GM21576 (cell line): ENCODE results near the gene MTA3.

Experiments used
- ATAC-seq: cut with Tn5 transposase; IDR thresholded peaks from one replicate; pipeline ENCODE4 v1.9.1; 2021; ENCODE audit warnings: mild to moderate bottlenecking, moderate library complexity; ENCODE audit not compliant: unreplicated experiment

The MTA3 gene

DNA sequence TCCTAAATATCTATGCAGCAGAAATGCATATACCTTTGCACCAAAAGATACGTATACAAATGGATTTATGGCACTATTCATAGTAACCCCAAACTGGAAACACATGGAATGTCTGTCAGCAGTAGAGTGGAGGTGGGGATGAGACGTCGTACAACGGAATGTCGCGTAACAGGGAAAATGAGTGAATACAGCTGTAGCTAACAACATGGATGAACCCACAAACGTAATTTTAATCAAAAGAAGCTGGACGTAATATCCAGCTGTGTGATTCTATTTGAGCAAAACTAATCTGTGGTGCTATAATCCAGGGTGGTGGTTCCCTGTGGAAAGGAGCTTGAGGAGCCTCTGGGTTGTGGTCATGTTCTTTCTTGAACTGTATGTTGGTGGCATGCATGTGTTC, 89.9 kb downstream of the MTA3 start:
- ATAC-seq, result no peak

- no peak for ATAC-seq
These were observed 91.2 kb downstream of the MTA3 start for GRCh38 chr2:42659609-42660008.

DNA sequence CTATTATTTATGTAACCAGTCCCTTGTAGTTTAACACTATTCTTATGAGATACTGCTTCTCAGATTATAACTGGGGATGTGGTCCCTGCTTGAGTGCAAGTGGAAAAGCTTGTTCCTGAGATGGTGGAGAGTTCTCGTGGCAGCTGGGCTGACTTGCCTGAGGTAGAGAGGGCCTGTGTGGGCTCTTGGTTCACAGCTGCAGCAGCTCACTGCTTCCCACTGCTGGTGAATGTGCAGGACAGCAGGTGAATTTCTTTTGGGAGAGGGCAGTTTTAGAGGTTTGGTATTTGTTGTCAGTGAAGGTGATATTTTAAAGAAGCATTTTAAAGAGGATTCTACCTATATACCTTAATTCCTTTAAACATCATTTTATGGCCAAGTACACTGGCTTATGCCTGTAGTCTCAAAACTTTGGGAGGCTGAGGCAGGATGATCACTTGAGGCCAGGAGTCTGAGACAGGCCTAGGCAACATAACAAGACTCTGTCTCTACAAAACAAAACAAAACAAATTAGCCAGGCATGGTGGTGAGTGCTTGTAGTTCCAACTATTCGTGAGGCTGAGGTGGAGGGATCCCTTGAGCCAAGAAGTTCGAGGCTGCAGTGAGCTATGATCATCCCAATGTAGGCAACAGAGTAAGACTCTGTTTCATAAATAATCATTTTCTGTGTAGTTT, 94.8 kb downstream of the MTA3 start:
- ATAC-seq, result peak; percentile 89

DNA sequence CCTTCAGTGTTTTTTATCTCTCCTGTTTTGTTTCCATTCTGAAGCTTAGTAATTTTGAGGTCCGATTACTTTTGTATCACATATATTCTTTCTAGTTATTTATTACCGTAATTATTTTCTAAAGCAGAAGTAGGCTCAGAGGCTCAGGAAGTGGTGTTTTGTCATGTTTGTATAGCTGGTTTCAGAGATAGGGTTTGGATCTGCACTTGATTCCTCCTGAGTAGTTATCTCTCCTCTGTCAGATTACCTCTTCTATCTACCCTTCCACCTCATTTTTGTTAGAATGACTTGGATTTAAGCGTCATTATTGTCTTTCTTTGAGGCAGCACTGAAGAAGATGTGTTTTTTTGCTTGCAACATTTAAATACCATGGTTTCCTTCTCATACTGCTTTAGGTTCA, 95.4 kb downstream of the MTA3 start:
- ATAC-seq, result peak; percentile 40

DNA sequence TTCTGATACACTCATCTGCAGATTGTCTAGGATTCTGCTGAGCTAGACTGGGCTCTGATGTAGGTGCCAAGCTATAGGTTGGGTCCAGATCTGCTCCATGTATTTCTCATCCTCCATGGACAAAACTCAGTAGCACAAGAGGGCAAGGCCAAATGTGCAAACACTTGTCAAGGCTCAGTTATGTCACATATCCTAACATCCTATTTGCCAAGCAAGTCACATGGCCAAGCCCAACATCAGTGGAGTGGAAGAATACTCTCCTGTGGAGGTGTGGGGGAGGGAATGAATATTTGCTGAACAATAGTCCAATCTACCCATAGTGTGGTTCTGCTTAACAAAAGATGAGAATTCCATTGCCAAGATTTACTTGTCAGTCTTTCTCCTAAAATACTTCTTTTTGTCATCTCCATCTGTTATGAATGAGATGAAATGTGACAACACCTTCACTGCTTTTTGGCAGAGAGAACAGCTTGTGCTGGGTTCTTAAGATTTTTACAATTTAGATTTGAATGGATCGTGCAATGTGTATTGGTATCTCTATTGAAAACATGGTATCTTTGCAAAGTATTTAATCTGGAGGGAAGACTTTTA, 105.7 kb downstream of the MTA3 start:
- ATAC-seq, result no peak

DNA sequence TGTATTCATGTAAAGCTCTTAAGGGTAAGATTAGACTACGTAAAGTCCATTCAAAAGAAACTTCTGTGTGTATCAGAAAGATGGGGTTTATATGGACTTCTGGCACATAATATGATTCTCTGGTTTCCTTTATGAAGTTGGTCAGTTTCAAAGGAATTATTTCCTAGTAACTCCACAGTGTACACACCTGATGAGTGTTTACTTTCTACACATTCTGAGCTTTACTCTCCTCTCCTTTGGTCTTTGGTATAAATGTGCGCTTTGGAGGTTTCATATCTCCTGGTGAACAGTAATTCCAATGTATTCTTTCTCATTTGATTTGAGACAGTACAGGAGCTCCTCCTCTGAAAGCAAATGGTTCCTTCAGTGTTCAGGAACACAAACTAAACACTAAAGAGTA, 107.4 kb downstream of the MTA3 start:
- ATAC-seq, result no peak

- no peak for ATAC-seq
These were observed 116.9 kb downstream of the MTA3 start for GRCh38 chr2:42685303-42685702.

DNA sequence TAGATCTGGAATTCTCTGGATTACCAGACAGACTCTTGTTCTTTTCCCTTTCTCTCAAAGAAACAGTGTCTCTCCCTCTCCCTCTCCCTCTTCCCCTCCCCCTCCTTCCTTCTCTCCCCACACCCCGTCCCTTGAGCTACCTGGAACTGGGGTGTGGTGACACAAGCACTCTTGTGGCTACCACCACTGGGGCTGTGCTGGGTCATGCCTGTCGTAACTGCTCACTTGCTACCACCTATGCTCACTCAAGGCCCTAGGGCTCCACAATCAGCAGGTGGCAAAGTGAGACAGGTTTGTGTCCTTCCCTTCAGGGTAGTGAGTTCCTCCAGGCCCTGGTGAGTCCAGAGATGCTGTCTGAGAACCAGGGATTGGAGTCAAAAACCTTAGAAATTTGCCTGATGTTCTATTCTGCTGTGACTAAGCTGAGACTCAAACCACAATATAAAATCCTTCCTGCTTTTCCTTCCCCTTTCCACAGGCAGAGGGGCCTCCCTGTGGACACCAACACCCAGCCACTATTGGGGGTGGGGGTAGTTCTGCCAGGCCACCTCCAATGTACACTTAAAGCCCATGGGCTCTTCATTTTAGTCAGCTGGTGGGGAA, 124.7 kb downstream of the MTA3 start:
- ATAC-seq, result no peak

GRCh38 chr2:42693688-42694479, 125.5 kb downstream of the MTA3 start:
- ATAC-seq, result no peak

DNA sequence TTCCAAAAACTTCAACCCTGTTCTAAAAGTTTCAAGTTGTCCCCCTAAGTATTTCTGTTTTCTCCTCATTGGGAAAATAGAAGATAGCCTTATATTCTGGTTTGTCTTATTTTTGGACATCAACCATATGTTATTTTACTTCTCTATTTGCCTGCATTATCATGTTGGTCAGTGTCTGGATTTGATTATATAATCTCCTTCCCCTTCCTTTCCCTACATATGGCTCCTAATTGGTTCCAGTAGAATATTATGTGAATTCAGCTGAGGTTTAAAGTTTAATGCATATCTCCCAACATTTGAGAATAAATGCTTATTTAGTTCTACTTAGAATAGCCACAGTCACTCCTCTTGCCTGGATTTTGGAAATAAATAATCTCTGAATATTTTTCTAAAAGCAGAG, 128.6 kb downstream of the MTA3 start:
- no peak for ATAC-seq

DNA sequence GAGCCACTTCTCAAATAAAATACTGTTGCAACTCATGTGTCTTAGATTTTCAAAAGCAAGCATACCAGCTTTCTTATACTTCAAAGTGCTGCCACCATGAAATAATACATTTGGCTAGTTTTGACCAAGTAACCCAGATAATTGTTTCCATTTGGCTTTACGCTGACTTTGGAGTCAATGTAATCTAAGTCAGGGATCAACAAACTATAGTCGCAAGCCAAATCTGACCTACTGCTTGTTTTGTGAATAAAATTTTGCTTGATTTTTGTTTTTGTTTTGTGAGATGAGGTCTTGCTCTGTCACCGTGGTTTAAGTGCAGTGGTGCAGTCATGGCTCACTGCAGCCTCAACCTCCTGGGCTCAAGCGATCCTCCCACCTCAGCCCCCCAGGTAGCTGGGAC, 130.5 kb downstream of the MTA3 start:
- no peak for ATAC-seq

GRCh38 chr2:42706836-42707235, 138.4 kb downstream of the MTA3 start:
- no peak for ATAC-seq

DNA sequence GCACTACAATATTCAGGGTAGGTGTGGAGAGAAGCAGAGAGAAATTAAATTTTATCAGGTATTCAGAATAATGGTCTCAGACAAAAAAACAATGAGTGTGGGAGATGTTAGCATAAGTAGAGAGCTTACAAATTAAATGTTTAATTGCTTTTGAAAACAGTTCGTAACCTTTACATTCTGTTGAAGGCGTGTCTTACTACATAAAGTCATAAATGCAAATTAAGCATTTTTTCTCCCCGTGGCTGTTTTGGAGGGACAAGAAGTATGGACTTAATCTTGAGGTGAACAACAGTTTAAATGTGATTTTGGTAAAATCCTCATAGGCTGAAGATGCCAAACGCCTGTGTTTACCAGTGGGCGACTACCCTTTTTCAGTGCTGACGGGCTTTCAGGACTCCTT, 139.7 kb downstream of the MTA3 start:
- no peak for ATAC-seq

DNA sequence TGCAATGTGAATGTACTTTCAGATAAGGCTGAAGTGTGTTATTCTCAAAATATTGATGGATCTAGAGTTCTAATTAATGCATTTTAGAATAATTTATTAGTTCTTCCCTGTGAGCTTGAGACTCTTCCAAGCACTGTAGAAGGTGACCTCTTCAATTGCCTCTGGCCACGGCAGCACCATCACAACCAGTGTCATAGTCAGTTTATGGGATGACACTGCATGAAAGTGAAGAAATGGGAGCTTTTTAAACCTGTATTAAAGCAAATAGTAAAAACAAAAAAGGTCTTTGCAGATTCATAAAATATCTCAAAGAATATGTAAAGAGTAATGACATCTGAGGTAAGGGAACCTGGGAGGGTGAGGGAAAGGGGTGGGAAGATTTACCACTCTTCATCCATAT, 143.5 kb downstream of the MTA3 start:
- ATAC-seq, result no peak

- ATAC-seq, result no peak
These were observed 144.5 kb downstream of the MTA3 start for GRCh38 chr2:42712934-42713333.

GRCh38 chr2:42713920-42714319, 145.5 kb downstream of the MTA3 start:
- ATAC-seq, result no peak

- ATAC-seq, result no peak
These were observed 146.3 kb downstream of the MTA3 start for GRCh38 chr2:42714686-42715085.

GRCh38 chr2:42721898-42722297, 153.5 kb downstream of the MTA3 start:
- peak; percentile 11 for ATAC-seq

GRCh38 chr2:42722320-42723190, 154.1 kb downstream of the MTA3 start:
- peak; percentile 92 for ATAC-seq

GRCh38 chr2:42723465-42723864, 155.0 kb downstream of the MTA3 start:
- ATAC-seq, result no peak

GRCh38 chr2:42724886-42725285, 156.5 kb downstream of the MTA3 start:
- no peak for ATAC-seq
